HG02852 (cell line): ENCODE results near the gene OBSCN.

Source experiments
- ATAC-seq: cut with Tn5 transposase; IDR thresholded peaks from one replicate; pipeline ENCODE4 v1.9.1; 2021; ENCODE audit warnings: mild to moderate bottlenecking, moderate library complexity; ENCODE audit not compliant: unreplicated experiment

OBSCN gene

DNA sequence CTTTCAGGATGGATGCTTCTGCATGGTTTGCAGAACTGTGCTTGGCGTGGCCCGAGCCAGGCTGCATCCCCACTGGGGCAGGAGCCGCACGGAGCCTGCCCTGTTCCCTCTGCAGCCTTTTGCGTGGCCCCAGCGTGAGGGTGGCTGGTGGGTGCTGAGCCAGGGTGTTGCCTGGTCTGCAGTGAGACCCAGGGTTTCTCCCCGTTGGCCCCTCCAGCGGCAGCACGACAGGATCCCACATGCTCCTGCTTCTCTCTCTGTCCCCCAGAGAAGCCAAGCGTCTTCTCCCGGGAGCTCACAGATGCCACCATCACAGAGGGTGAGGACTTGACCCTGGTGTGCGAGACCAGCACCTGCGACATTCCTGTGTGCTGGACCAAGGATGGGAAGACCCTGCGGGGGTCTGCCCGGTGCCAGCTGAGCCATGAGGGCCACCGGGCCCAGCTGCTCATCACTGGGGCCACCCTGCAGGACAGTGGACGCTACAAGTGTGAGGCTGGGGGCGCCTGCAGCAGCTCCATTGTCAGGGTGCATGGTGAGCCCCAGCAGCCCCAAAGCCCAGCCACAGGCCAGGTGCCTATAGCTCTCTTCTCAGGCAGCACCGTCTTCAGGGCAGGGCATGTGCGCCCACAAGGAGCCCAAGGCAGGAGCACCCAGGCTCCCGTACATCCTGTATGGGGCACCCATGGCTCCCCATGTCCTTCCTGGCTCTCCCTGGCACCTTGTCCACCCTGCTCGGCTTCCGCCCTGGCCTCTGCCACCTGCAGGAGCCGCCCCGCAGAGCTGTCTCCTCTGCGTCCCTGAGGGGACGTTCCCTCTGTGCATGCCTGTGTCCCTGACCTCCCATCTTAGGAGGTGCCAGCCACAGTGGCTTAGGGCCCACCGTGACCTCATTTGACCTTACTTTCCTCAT lies 78.9 kb downstream of the OBSCN start:
- ATAC-seq, result no peak

DNA sequence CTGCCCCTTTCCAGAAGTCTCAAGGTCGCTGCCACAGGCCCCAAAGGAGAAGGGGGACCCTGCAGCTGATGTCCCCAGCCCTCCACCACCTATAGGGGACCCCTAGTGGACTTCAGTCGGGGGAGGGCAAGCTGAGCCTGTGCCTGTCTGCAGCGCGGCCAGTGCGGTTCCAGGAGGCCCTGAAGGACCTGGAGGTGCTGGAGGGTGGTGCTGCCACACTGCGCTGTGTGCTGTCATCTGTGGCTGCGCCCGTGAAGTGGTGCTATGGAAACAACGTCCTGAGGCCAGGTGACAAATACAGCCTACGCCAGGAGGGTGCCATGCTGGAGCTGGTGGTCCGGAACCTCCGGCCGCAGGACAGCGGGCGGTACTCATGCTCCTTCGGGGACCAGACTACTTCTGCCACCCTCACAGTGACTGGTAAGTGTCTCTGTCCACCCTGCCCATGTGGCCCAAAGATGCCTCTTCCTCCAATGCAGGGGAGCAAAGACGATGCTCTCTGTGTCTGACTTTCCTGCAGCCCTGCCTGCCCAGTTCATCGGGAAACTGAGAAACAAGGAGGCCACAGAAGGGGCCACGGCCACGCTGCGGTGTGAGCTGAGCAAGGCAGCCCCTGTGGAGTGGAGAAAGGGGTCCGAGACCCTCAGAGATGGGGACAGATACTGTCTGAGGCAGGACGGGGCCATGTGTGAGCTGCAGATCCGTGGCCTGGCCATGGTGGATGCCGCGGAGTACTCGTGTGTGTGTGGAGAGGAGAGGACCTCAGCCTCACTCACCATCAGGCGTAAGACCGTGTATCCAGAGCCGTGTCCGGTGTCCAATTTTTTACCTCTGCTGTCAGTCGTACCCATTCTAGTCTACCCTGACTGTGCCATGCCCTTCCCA lies 79.9 kb downstream of the OBSCN start:
- ATAC-seq, result no peak

GRCh38 chr1:228288536-228289238 lies 80.8 kb downstream of the OBSCN start:
- ATAC-seq, result no peak

DNA sequence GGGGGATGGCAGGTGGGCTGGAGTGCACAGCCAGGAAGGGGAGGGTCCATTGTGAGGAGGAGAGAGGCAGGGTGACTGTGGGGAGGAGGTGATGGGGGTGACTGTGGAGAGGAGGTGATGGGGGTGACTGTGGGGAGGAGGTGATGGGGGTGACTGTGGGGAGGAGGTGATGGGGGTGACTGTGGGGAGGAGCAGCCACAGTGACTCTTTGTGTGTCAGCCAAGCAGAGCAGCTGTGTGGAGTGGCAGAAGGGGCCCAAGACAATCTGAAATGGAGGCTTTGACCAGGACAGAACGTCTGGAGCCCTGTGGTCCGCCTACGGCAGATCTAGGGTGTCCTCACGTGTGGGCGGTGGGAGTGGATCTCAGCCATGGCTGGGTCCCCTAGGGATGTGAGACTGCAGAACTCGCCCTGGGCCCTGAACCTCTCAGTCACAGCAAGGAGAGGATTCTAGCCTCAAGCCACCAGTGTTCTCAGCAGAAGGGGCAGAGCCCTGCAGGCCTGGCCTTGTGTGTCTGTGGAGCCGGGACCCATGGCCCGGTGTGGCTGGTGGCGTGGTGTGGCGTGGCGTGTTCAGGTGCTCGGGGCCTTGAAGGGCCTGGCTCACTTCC lies 81.5 kb downstream of the OBSCN start:
- ATAC-seq, result no peak

- no peak for ATAC-seq
Measured at GRCh38 chr1:228289996-228290881, 82.4 kb downstream of the OBSCN start.

- ATAC-seq, result no peak
Measured at GRCh38 chr1:228291906-228292608, 84.2 kb downstream of the OBSCN start.

DNA sequence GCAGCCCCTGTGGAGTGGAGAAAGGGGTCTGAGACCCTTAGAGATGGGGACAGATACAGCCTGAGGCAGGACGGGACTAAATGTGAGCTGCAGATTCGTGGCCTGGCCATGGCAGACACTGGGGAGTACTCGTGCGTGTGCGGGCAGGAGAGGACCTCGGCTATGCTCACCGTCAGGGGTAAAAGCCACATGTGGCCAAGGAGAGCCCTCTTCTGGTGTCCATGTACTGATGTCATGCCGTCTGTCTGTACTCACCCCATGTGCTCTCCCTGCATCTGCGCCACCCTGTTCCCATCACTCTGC lies 84.7 kb downstream of the OBSCN start:
- ATAC-seq, result no peak

- no peak for ATAC-seq
Measured at GRCh38 chr1:228293393-228293792, 85.5 kb downstream of the OBSCN start.

- no peak for ATAC-seq
Measured at GRCh38 chr1:228293816-228294500, 86.1 kb downstream of the OBSCN start.

- ATAC-seq, result no peak
Measured at GRCh38 chr1:228294717-228295116, 86.9 kb downstream of the OBSCN start.

DNA sequence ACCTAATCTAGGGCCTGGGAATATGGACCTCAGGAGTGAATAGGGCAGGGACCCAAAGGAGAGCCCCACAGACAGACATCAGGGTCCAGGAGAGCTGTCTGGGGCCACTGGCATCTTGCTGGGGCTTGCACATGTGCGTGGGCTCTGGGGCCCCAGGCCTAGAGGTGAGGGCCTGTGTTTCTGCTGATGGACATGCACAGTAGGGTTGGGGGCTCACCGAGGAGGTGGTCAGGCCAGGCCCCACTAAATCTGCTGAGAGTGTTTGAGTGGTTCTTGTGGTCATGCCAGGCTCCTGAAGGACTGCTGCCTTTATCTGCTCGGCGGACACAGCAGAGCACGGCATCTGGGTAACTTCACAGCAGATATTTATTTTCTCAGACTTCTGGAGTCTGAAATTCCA lies 87.4 kb downstream of the OBSCN start:
- ATAC-seq, result no peak

DNA sequence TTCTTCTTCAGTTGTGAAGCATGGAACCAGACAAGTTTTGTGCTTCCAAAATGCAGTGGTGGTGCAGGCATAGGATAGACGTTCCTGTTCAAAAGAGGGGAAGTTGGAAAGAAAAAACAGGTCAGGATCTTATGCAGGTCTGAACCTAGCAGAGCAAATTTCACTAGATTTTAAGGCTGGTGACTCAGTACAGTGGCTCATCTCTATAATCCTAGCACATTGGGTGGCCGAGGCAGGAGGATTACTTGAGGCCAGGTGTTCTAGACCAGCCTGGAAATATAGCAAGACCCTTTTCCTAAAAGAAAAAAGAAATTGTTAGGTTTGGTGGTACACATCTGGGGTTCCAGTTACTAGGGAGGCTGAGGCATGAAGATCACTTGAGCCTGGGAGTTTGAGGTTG lies 88.1 kb downstream of the OBSCN start:
- ATAC-seq, result no peak

GRCh38 chr1:228297242-228297641 lies 89.4 kb downstream of the OBSCN start:
- ATAC-seq, result no peak

- ATAC-seq, result no peak
Measured at GRCh38 chr1:228297822-228298221, 90.0 kb downstream of the OBSCN start.

DNA sequence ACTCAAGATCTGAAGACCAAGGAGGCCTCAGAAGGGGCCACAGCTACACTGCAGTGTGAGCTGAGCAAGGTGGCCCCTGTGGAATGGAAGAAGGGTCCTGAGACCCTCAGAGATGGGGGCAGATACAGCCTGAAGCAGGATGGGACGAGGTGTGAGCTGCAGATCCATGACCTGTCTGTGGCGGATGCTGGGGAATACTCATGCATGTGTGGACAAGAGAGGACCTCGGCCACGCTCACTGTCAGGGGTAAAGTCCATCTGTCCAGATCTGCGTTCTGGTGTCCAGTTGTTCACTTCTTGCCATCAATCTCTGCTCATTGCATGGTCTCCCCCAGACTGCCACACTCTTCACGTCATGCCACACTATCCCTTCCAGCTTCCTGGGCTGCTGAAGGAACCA lies 90.6 kb downstream of the OBSCN start:
- ATAC-seq, result no peak

DNA sequence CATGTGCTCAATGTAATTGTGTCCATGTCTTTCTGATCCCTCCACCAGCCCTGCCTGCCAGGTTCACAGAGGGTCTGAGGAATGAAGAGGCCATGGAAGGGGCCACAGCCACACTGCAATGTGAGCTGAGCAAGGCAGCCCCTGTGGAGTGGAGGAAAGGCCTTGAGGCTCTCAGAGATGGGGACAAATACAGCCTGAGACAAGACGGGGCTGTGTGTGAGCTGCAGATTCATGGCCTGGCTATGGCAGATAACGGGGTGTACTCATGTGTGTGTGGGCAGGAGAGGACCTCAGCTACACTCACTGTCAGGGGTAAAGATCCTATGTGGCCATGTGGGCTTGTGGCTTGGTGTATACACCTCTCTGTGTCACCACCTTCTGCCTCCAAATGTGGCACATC lies 91.4 kb downstream of the OBSCN start:
- no peak for ATAC-seq

GRCh38 chr1:228299901-228300300 lies 92.1 kb downstream of the OBSCN start:
- no peak for ATAC-seq

DNA sequence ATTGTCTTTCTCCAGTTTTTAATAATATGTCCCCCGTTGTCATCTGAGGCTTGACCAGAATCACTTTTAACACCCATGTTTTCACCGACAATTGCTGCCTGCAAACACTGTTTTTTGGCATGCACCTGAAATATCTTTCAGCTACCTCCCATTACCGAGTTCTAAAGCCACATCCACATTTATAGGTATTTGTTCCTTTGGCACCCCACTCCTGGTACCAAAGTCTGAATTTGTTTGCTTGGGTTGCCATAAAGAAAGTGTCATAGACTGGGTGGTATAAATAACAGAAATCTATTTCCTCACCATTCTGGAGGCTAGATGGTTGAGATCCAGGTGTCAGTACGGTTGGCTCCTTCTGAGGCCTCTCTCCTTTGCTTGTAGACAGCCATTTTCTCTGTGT lies 94.2 kb downstream of the OBSCN start:
- ATAC-seq, result no peak

GRCh38 chr1:228303596-228303995 lies 95.8 kb downstream of the OBSCN start:
- no peak for ATAC-seq
